Body of pancreas (tissue), 4 donors: ENCODE data around the gene SPOCK2. TPM values are rescaled to one million over a fixed set of nuclear protein-coding genes. Genes with fewer than 3 reads are reported as not detected.
A peak's percentile ranks its signal among the peaks of the same experiment; 100 is the strongest.

Source experiments
- ATAC-seq: fragments of 150-250 bp; one replicate; pipeline ENCODE4 v1.9.1; 2016
- DNase-seq, 4 donors: peaks; one replicate each; pipeline ENCODE4 v3.0.0-alpha.2; 2019
- H3K27ac ChIP-seq, 4 donors: fragments of 200-600 bp; sonication (generic); 1 replicate in 3 of 4; 2 replicates in 1 of 4; pipeline versions ENCODE4 v1.5.1 to v1.6.1; 2016 to 2019; ENCODE audit warnings: mild to moderate bottlenecking in 1 of 4, mixed read lengths in 1 of 4, moderate library complexity in 1 of 4
- H3K27me3 ChIP-seq, 2 donors: fragments of 200-600 bp; sonication (generic); one replicate each; pipeline ENCODE4 v1.6.0; 2016; ENCODE audit warnings: mild to moderate bottlenecking in 1 of 2
- H3K36me3 ChIP-seq, 2 donors: fragments of 200-600 bp; sonication (generic); replicated peaks in 1 of 2; 2 replicates each; pipeline ENCODE4 v1.5.1; 2016; ENCODE audit warnings: low read depth in 2 of 2; ENCODE audit not compliant: insufficient read depth in 1 of 2
- H3K4me1 ChIP-seq: fragments of 200-600 bp; sonication (generic); one replicate; pipeline ENCODE4 v1.6.0; 2016
- H3K4me3 ChIP-seq, 2 donors: fragments of 200-600 bp; sonication (generic); 1 replicate in 1 of 2; 2 replicates in 1 of 2; pipeline ENCODE4 v1.5.1; 2016 to 2019
- H3K9me3 ChIP-seq, 3 donors: fragments of 200-600 bp; sonication (generic); 1 replicate in 2 of 3; 2 replicates in 1 of 3; pipeline ENCODE4 v1.5.1; 2016
- CTCF ChIP-seq, 7 experiments: fragments of 450-650 bp in 4 of 7; fragments of 200-600 bp in 3 of 7; sonication (generic) in 3 of 7; IDR thresholded peaks; one replicate each; pipeline ENCODE4 v1.5.1; 2016 to 2019; ENCODE audit warnings: antibody characterized with exemption in 7 of 7
- POLR2A ChIP-seq, 3 donors: fragments of 450-650 bp; IDR thresholded peaks; one replicate each; pipeline ENCODE4 v1.6.1; 2016; ENCODE audit warnings: antibody characterized with exemption in 3 of 3, mild to moderate bottlenecking in 2 of 3
- WGBS, 2 donors: methylation state at CpG; one replicate each; pipeline ENCODE4 v1.1.5; 2017; 5-methylcytosine and 5-hydroxymethylcytosine counted together
- intact Hi-C: fragments of 100-400 bp; cut with DNase I; formaldehyde crosslinking; loops from one replicate; pipeline ENCODE4 v1.15.1; 2023
- total RNA-seq, 2 donors: library from RNA; depleted of rRNA; stranded (reverse); fragments of >200 nt; gene quantifications; one replicate each; pipeline ENCODE4 v1.1.0, GENCODE V29; 2016

The SPOCK2 gene
- total RNA-seq, 2 donors from 2014 or later: 2.0 to 7.3 TPM

GRCh38 chr10:72016608-72017300 lies 71.6 kb downstream of the SPOCK2 start:
- peaks cover 18% of the 10 kb centered on the region for H3K4me1 ChIP-seq
- H3K27ac ChIP-seq: peak overlapping the region in 3 of 4 donors; percentile 7 to 45 (median 44)
- peak; percentile 15 for ATAC-seq
- H3K9me3 ChIP-seq: no peaks in the 10 kb centered on the region
- no peaks in the 10 kb centered on the region for H3K36me3 ChIP-seq
- no peak for DNase-seq
- TF ChIP-seq CTCF (IDR thresholded peaks at IDR 0.05) (no peak), POLR2A (IDR thresholded peaks at IDR 0.05) (no peak)
- 62 to 64% methylated on average over 11 to 13 of the region's 13 CpGs for WGBS, 2 donors
- H3K4me3 ChIP-seq: no peak overlapping the region
- H3K27me3 ChIP-seq: no peaks in the 10 kb centered on the region
- intact Hi-C loops: no loop called here

- ATAC-seq (no peak), DNase-seq (no peak)
- Histone ChIP-seq H3K27ac (no peak overlapping the region), H3K27me3 (no peaks in the 10 kb centered on the region), H3K36me3 (no peaks in the 10 kb centered on the region), H3K9me3 (no peaks in the 10 kb centered on the region), H3K4me1 (peaks cover 11% of the 10 kb centered on the region), H3K4me3 (no peak overlapping the region)
- intact Hi-C loops: no loop called here
- WGBS, 2 donors: 72 to 80% methylated on average over 8 of the region's 8 CpGs
- TF ChIP-seq POLR2A (IDR thresholded peaks at IDR 0.05): no peak
- TF ChIP-seq CTCF (IDR thresholded peaks at IDR 0.05): no peak
These were observed 72.5 kb downstream of the SPOCK2 start for GRCh38 chr10:72015841-72016240.

- TF ChIP-seq CTCF (IDR thresholded peaks at IDR 0.05) (no peak), POLR2A (IDR thresholded peaks at IDR 0.05) (no peak)
- 86 to 88% methylated on average over 10 of the region's 10 CpGs for WGBS, 2 donors
- intact Hi-C loops: no loop called here
These were observed 73.4 kb downstream of the SPOCK2 start for GRCh38 chr10:72014785-72015480.

DNA sequence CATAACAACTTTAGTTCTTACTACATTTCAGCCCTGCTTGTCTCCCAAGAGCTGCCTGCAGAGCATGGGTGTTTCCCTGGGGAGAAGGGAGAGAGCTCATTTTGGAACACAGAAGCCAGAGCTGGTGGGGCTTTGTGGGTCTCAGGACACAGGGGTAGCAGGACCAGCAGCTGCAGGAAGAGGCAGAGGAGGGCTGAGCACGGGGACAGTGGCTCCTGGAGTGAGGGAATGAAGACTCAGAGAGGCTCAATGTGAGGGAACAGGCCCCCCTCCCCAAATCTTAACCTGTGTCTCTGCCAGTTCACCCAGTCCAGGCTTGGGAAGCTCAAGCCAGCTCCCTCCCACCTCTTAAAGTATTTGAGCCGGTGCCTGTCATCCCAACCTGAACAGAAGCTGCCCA lies 74.2 kb downstream of the SPOCK2 start:
- H3K4me3 ChIP-seq: no peak overlapping the region
- H3K36me3 ChIP-seq: no peaks in the 10 kb centered on the region
- H3K27me3 ChIP-seq: no peaks in the 10 kb centered on the region
- no peak overlapping the region for H3K27ac ChIP-seq
- WGBS, 2 donors: 79 to 85% methylated on average over 2 of the region's 2 CpGs
- peaks cover 18% of the 10 kb centered on the region for H3K4me1 ChIP-seq
- no peaks in the 10 kb centered on the region for H3K9me3 ChIP-seq
- ATAC-seq: no peak
- no peak for TF ChIP-seq POLR2A (IDR thresholded peaks at IDR 0.05)
- no peak for TF ChIP-seq CTCF (IDR thresholded peaks at IDR 0.05)
- DNase-seq: no peak
- intact Hi-C loops: no loop called here

More at GRCh38 chr10:72014785-72015480, 73.4 kb downstream of the SPOCK2 start:
- Histone ChIP-seq H3K4me3 (no peak overlapping the region), H3K4me1 (peaks cover 14% of the 10 kb centered on the region), H3K36me3 (no peaks in the 10 kb centered on the region), H3K9me3 (no peaks in the 10 kb centered on the region), H3K27ac (no peak overlapping the region), H3K27me3 (no peaks in the 10 kb centered on the region)
- no peak for DNase-seq
- ATAC-seq: no peak
